Liver (tissue), 9 donors: ENCODE data around the gene CACNA1A. TPM values are rescaled to one million over a fixed set of nuclear protein-coding genes. Genes with fewer than 3 reads are reported as not detected.

Source experiments
- DNase-seq: peaks from one replicate; pipeline ENCODE4 v3.0.0-alpha.2; 2017; ENCODE audit warnings: low spot score
- H3K27ac ChIP-seq, 2 donors: one replicate each; pipeline ENCODE4 v1.7.0; 2013; ENCODE audit warnings: inconsistent platforms in 2 of 2, low read length in 2 of 2, control low read depth in 1 of 2, low read depth in 1 of 2, mild to moderate bottlenecking in 1 of 2
- H3K27me3 ChIP-seq, 4 donors: one replicate each; pipeline versions ENCODE4 v1.6.1 to v1.7.0; 2013; ENCODE audit warnings: low read length in 3 of 4, inconsistent platforms in 1 of 4, mild to moderate bottlenecking in 1 of 4, moderate library complexity in 1 of 4; ENCODE audit not compliant: control insufficient read depth in 4 of 4, insufficient read depth in 4 of 4
- H3K36me3 ChIP-seq, 4 donors: one replicate each; pipeline versions ENCODE4 v1.6.1 to v1.7.0; 2013; ENCODE audit warnings: low read length in 3 of 4, mild to moderate bottlenecking in 3 of 4, low read depth in 1 of 4, moderate library complexity in 1 of 4; ENCODE audit not compliant: control insufficient read depth in 4 of 4, insufficient read depth in 3 of 4
- H3K4me1 ChIP-seq, 4 donors: one replicate each; pipeline versions ENCODE4 v1.6.1 to v1.7.0; 2013; ENCODE audit warnings: low read length in 3 of 4, mild to moderate bottlenecking in 3 of 4, moderate library complexity in 1 of 4; ENCODE audit not compliant: control insufficient read depth in 4 of 4, insufficient read depth in 4 of 4
- H3K4me3 ChIP-seq, 3 donors: one replicate each; pipeline versions ENCODE4 v1.6.1 to v1.7.0; 2013; ENCODE audit warnings: low read length in 3 of 3, control low read depth in 1 of 3, low read depth in 1 of 3, mild to moderate bottlenecking in 1 of 3
- H3K9ac ChIP-seq, 2 donors: one replicate each; pipeline ENCODE4 v1.7.0; 2013; ENCODE audit warnings: low read length in 2 of 2, mild to moderate bottlenecking in 2 of 2, moderate library complexity in 2 of 2, control low read depth in 1 of 2, low read depth in 1 of 2
- H3K9me3 ChIP-seq, 4 donors: one replicate each; pipeline versions ENCODE4 v1.6.1 to v1.7.0; 2013; ENCODE audit warnings: low read length in 3 of 4; ENCODE audit not compliant: control insufficient read depth in 4 of 4
- ATF3 ChIP-seq: IDR thresholded peaks from 2 replicates; pipeline ENCODE4 v1.6.1; 2016; ENCODE audit warnings: antibody characterized with exemption
- CTCF ChIP-seq: fragments of 150-350 bp; IDR thresholded peaks from 2 replicates; pipeline ENCODE4 v1.5.1; 2017; ENCODE audit warnings: improper control_type of control experiment, low read depth, low read length; ENCODE audit not compliant: missing input control
- EGR1 ChIP-seq, 2 donors: IDR thresholded peaks; 2 replicates each; pipeline ENCODE4 v1.6.1; 2016 to 2018; ENCODE audit warnings: antibody characterized with exemption in 2 of 2, low read depth in 2 of 2
- FOXA1 ChIP-seq: IDR thresholded peaks from 2 replicates; pipeline ENCODE4 v1.6.1; 2016; ENCODE audit warnings: antibody characterized with exemption
- FOXA2 ChIP-seq: IDR thresholded peaks from 2 replicates; pipeline ENCODE4 v1.6.1; 2016; ENCODE audit warnings: antibody characterized with exemption
- GABPA ChIP-seq, 2 donors: IDR thresholded peaks in 1 of 2; conservative IDR thresholded peaks in 1 of 2; 2 replicates each; pipeline ENCODE4 v1.6.1; 2016; ENCODE audit warnings: antibody characterized with exemption in 2 of 2, mild to moderate bottlenecking in 1 of 2, moderate library complexity in 1 of 2
- HNF4A ChIP-seq, 2 donors: conservative IDR thresholded peaks; 2 replicates each; pipeline ENCODE4 v1.6.1; 2016; ENCODE audit warnings: antibody characterized with exemption in 2 of 2, mild to moderate bottlenecking in 2 of 2
- HNF4G ChIP-seq: IDR thresholded peaks from 2 replicates; pipeline ENCODE4 v1.6.1; 2016; ENCODE audit warnings: antibody characterized with exemption
- JUND ChIP-seq, 2 donors: IDR thresholded peaks; 2 replicates each; pipeline ENCODE4 v1.6.1; 2016; ENCODE audit warnings: antibody characterized with exemption in 2 of 2
- MAX ChIP-seq: IDR thresholded peaks from 2 replicates; pipeline ENCODE4 v1.6.1; 2016; ENCODE audit warnings: antibody characterized with exemption
- NR2F2 ChIP-seq: IDR thresholded peaks from 2 replicates; pipeline ENCODE4 v1.6.1; 2016; ENCODE audit warnings: antibody characterized with exemption
- RAD21 ChIP-seq, 2 donors: IDR thresholded peaks; 2 replicates each; pipeline ENCODE4 v1.6.1; 2016; ENCODE audit warnings: antibody characterized with exemption in 2 of 2, mild to moderate bottlenecking in 2 of 2
- REST ChIP-seq: IDR thresholded peaks from 2 replicates; pipeline ENCODE4 v1.6.1; 2016; ENCODE audit warnings: antibody characterized with exemption, mild to moderate bottlenecking
- RXRA ChIP-seq, 2 donors: IDR thresholded peaks; 2 replicates each; pipeline ENCODE4 v1.6.1; 2017 to 2018; ENCODE audit warnings: antibody characterized with exemption in 2 of 2, mild to moderate bottlenecking in 1 of 2
- SP1 ChIP-seq: IDR thresholded peaks from 2 replicates; pipeline ENCODE4 v1.6.1; 2018; ENCODE audit warnings: antibody characterized with exemption, mild to moderate bottlenecking
- TAF1 ChIP-seq: conservative IDR thresholded peaks from 2 replicates; pipeline ENCODE4 v1.6.1; 2016; ENCODE audit warnings: antibody characterized with exemption, mild to moderate bottlenecking
- YY1 ChIP-seq: IDR thresholded peaks from 2 replicates; pipeline ENCODE4 v1.6.1; 2016; ENCODE audit warnings: antibody characterized with exemption, mild to moderate bottlenecking
- ZBTB33 ChIP-seq: IDR thresholded peaks from 2 replicates; pipeline ENCODE4 v1.6.1; 2016; ENCODE audit warnings: antibody characterized with exemption
- WGBS: extraction: QIAGEN DNeasy Blood & Tissue Kit; methylation state at CpG from one replicate; pipeline ENCODE4 v1.1.7; 2013; 5-methylcytosine and 5-hydroxymethylcytosine counted together
- polyA plus RNA-seq, 2 donors: library from polyadenylated mRNA; stranded (reverse) in 1 of 2; unstranded in 1 of 2; fragments of 200-250 nt in 1 of 2; fragments of >200 nt in 1 of 2; fragmentation: Nextera tagmentation in 1 of 2; extraction: Ambion mirVana in 1 of 2; gene quantifications; one replicate each; pipeline versions ENCODE4 v1.2.1 to v1.2.3, GENCODE V29; 2013 to 2015
- total RNA-seq, 2 donors: library from RNA; depleted of rRNA; stranded (reverse); fragments of >200 nt; gene quantifications; one replicate each; pipeline ENCODE4 v1.2.3, GENCODE V29; 2014
- donor health status: healthy.
- donor health status: healthy.
- donor health status: healthy.
- donor health status: healthy.
- donor health status: healthy.

The CACNA1A gene
- total and polyA plus RNA-seq, 4 donors: 0.09 to 0.17 (median 0.17) TPM; not detected in 1

- H3K36me3 ChIP-seq: no peaks in the 10 kb centered on the region
- no peak overlapping the region for H3K9ac ChIP-seq
- DNase-seq: no peak
- H3K27ac ChIP-seq: no peak overlapping the region
- H3K9me3 ChIP-seq: no peaks in the 10 kb centered on the region
- H3K27me3 ChIP-seq: no peaks in the 10 kb centered on the region
- 91% methylated on average over 1 of the region's 1 CpG for WGBS
- H3K4me3 ChIP-seq: no peak overlapping the region
- H3K4me1 ChIP-seq: peaks cover 14 to 51% (median 22%) of the 10 kb centered on the region in 4 donors
- TF ChIP-seq RAD21 (IDR thresholded peaks at IDR 0.05) (no peak), FOXA2 (no peak), FOXA1 (no peak), EGR1 (IDR thresholded peaks at IDR 0.05; ENCODE audit: low read depth in 2 of 2) (no peak), SP1 (no peak), ZBTB33 (no peak), HNF4G (no peak), RXRA (IDR thresholded peaks at IDR 0.05) (no peak), ATF3 (no peak), JUND (IDR thresholded peaks at IDR 0.05) (no peak)
These were observed 345.7 kb downstream of the CACNA1A start for GRCh38 chr19:13160557-13160956.

GRCh38 chr19:13159713-13160112 lies 346.6 kb downstream of the CACNA1A start:
- Histone ChIP-seq H3K4me1 (peaks cover 14 to 50% (median 22%) of the 10 kb centered on the region in 4 donors), H3K36me3 (no peaks in the 10 kb centered on the region), H3K27ac (no peak overlapping the region), H3K27me3 (no peaks in the 10 kb centered on the region), H3K9me3 (no peaks in the 10 kb centered on the region), H3K4me3 (no peak overlapping the region), H3K9ac (no peak overlapping the region)
- no peak for TF ChIP-seq EGR1 (IDR thresholded peaks at IDR 0.05; ENCODE audit: low read depth in 2 of 2)
- no peak for TF ChIP-seq CTCF
- no peak for TF ChIP-seq TAF1
- TF ChIP-seq FOXA1: no peak
- TF ChIP-seq FOXA2: no peak
- TF ChIP-seq SP1: no peak
- no peak for TF ChIP-seq MAX
- no peak for TF ChIP-seq ZBTB33
- no peak for TF ChIP-seq RXRA (IDR thresholded peaks at IDR 0.05)
- no peak for TF ChIP-seq GABPA (IDR thresholded peaks at IDR 0.05 in 1 of 2, conservative IDR thresholded peaks at IDR 0.05 in 1 of 2)
- no peak for TF ChIP-seq JUND (IDR thresholded peaks at IDR 0.05)
- TF ChIP-seq ATF3: no peak
- no peak for TF ChIP-seq NR2F2
- no peak for TF ChIP-seq HNF4A (conservative IDR thresholded peaks at IDR 0.05)
- no peak for TF ChIP-seq HNF4G
- TF ChIP-seq YY1: no peak
- TF ChIP-seq RAD21 (IDR thresholded peaks at IDR 0.05): no peak
- no peak for TF ChIP-seq REST
- DNase-seq: no peak
- whole genome bisulfite sequencing: 96% methylated on average over 3 of the region's 3 CpGs
